Measurements from ENCODE around the gene BTBD2. TPM values are rescaled to one million over a fixed set of nuclear protein-coding genes. Genes with fewer than 3 reads are reported as not detected.

BTBD2 gene
- total and polyA plus RNA-seq, 2 of the 13 experiments (the other 11 are each of a cell fraction or from before 2014, with no cell fraction given) = 28.1 to 45.3 TPM

DNA sequence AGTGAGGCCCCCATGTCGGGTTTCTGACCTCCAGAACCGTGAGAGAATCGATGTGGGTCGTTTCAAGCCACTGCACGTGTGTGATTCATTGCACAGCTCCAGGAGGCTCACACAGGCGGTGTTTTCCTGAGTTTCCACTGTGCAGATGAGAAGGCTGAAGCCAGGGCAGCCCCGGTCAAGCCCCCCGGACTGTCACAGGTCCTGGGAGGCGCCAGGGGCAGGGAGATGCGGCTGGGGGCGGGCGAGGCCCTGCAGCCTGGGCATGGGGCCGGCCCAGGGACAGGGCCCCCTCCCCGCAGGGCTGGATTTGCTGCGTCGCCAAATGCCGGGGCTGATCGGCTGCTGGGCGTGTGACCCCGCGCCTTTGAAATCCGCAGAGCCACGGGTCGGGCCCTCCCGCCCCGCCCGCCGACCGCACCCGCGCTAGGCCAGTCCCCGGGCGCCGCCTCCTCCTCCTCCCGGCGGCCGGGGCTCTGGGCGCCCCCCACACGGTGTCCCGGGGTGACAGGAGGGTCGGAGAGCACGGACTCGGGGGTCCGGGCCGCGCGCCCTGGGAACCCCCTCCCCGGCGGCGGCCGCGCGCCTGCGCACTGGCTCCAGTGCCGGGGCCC is 45.5 kb upstream of the BTBD2 start (continued):
- TF ChIP-seq, protein P1, sequence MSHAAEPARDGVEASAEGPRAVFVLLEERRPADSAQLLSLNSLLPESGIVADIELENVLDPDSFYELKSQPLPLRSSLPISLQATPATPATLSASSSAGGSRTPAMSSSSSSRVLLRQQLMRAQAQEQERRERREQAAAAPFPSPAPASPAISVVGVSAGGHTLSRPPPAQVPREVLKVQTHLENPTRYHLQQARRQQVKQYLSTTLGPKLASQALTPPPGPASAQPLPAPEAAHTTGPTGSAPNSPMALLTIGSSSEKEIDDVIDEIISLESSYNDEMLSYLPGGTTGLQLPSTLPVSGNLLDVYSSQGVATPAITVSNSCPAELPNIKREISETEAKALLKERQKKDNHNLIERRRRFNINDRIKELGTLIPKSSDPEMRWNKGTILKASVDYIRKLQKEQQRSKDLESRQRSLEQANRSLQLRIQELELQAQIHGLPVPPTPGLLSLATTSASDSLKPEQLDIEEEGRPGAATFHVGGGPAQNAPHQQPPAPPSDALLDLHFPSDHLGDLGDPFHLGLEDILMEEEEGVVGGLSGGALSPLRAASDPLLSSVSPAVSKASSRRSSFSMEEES (CRISPR knock-in tag; IDR thresholded peaks at IDR 0.05) = 0 out of 2 replicates have a peak, but pooled peaks have one; percentile 21
- TF ChIP-seq, protein P2, sequence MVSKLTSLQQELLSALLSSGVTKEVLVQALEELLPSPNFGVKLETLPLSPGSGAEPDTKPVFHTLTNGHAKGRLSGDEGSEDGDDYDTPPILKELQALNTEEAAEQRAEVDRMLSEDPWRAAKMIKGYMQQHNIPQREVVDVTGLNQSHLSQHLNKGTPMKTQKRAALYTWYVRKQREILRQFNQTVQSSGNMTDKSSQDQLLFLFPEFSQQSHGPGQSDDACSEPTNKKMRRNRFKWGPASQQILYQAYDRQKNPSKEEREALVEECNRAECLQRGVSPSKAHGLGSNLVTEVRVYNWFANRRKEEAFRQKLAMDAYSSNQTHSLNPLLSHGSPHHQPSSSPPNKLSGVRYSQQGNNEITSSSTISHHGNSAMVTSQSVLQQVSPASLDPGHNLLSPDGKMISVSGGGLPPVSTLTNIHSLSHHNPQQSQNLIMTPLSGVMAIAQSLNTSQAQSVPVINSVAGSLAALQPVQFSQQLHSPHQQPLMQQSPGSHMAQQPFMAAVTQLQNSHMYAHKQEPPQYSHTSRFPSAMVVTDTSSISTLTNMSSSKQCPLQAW (CRISPR knock-in tag; IDR thresholded peaks at IDR 0.05) = no peak
- TF ChIP-seq MAZ (IDR thresholded peaks at IDR 0.05; ENCODE audit: borderline replicate concordance, low read depth, low read length) (peak; percentile 73), MAZ (CRISPR knock-in tag; IDR thresholded peaks at IDR 0.05; ENCODE audit: low read depth) (peak; percentile 28), SATB2 (CRISPR knock-in tag; IDR thresholded peaks at IDR 0.05) (no peak), ZMYM4 (CRISPR knock-in tag; IDR thresholded peaks at IDR 0.05) (no peak; the same call in 1 of the 2 replicates), SRF (IDR thresholded peaks at IDR 0.05; ENCODE audit: low read depth, low read length) (no peak), CCAR2 (optimal IDR thresholded peaks at IDR 0.05; ENCODE audit: low read depth, low read length) (no peak), SOX13 (IDR thresholded peaks at IDR 0.05) (no peak; the same call in 1 of the 2 replicates), SOX13 (CRISPR knock-in tag; conservative IDR thresholded peaks at IDR 0.05 in 1 of 2, IDR thresholded peaks at IDR 0.05 in 1 of 2) (peak; percentile 7 to 60; a peak in 1 of 4 replicates), ZFAT (CRISPR knock-in tag; conservative IDR thresholded peaks at IDR 0.05) (no peak), PHF21A (CRISPR knock-in tag; IDR thresholded peaks at IDR 0.05) (no peak), ADNP (CRISPR knock-in tag; IDR thresholded peaks at IDR 0.05) (no peak), ZNF766 (CRISPR knock-in tag; IDR thresholded peaks at IDR 0.05; ENCODE audit: borderline replicate concordance) (peak; percentile 18; the same call in 1 of the 2 replicates), ZSCAN12 (CRISPR knock-in tag; IDR thresholded peaks at IDR 0.05) (no peak), ZSCAN21 (CRISPR knock-in tag; IDR thresholded peaks at IDR 0.05; ENCODE audit: borderline replicate concordance) (peak; percentile 50; the same call in 1 of the 2 replicates), FOXP1 (IDR thresholded peaks at IDR 0.05) (no peak), FOXP1 (CRISPR knock-in tag; IDR thresholded peaks at IDR 0.05) (no peak), ZNF143 (CRISPR knock-in tag; IDR thresholded peaks at IDR 0.05) (no peak), YEATS4 (CRISPR knock-in tag; IDR thresholded peaks at IDR 0.05; ENCODE audit: borderline replicate concordance) (no peak), AGO2 (optimal IDR thresholded peaks at IDR 0.05; ENCODE audit: low read depth, low read length) (peak; percentile 76)
- TF ChIP-seq, protein P3, sequence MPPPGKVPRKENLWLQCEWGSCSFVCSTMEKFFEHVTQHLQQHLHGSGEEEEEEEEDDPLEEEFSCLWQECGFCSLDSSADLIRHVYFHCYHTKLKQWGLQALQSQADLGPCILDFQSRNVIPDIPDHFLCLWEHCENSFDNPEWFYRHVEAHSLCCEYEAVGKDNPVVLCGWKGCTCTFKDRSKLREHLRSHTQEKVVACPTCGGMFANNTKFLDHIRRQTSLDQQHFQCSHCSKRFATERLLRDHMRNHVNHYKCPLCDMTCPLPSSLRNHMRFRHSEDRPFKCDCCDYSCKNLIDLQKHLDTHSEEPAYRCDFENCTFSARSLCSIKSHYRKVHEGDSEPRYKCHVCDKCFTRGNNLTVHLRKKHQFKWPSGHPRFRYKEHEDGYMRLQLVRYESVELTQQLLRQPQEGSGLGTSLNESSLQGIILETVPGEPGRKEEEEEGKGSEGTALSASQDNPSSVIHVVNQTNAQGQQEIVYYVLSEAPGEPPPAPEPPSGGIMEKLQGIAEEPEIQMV (CRISPR knock-in tag; IDR thresholded peaks at IDR 0.05; ENCODE audit: low read depth) = peak; percentile 24; the same call in 1 of the 2 replicates
- TF ChIP-seq, protein P4, sequence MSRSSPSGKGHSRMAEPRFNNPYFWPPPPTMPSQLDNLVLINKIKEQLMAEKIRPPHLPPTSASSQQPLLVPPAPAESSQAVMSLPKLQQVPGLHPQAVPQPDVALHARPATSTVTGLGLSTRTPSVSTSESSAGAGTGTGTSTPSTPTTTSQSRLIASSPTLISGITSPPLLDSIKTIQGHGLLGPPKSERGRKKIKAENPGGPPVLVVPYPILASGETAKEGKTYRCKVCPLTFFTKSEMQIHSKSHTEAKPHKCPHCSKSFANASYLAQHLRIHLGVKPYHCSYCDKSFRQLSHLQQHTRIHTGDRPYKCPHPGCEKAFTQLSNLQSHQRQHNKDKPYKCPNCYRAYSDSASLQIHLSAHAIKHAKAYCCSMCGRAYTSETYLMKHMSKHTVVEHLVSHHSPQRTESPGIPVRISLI (CRISPR knock-in tag; IDR thresholded peaks at IDR 0.05; ENCODE audit: borderline replicate concordance) = no peak

Measured in HepG2 (cell line).